Measurements from ENCODE around the gene BNC2. TPM values are rescaled to one million over a fixed set of nuclear protein-coding genes. Genes with fewer than 3 reads are reported as not detected.

Gene BNC2
- total and polyA plus RNA-seq, 2 of the 4 experiments (the other 2 are of a cell fraction), result 15.5 to 45.2 TPM

DNA sequence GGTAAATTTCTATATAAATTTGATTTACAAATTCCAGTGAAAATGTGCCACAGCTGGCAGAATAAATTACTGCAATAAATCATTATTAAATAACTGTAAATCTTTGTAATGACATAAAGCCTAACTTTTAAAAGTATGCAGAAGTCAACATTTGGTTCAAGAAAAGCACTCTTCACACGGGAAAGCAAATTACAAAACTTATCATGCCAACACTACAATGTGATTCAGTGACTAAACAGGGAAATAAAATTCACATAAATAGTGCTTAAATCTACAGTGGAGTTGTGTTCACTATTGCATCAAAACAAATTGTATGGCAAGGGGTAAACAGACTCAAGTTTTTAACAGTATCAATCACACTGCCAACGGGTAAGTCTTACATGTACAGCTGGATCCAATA is 117.2 kb downstream of the BNC2 start:
- 0 out of 2 replicates have a peak, but pooled peaks cover 1% of the 10 kb centered on the region for H3K36me3 ChIP-seq (ENCODE audit: control insufficient read depth, insufficient read depth, low read length)
- H3K4me1 ChIP-seq (ENCODE audit: control insufficient read depth, insufficient read depth, low read length), result no peaks in the 10 kb centered on the region
- no peak overlapping the region for H3K23ac ChIP-seq (ENCODE audit: low read depth, low read length)
- no peak overlapping the region for H3K9ac ChIP-seq (ENCODE audit: low read depth, low read length)
- no peaks in the 10 kb centered on the region for H3K9me3 ChIP-seq (ENCODE audit: control insufficient read depth, insufficient read depth, low read length)
- no peak overlapping the region for H3K56ac ChIP-seq (ENCODE audit: extremely low read depth, insufficient read depth, low read length)
- no peak overlapping the region for H3K4me3 ChIP-seq (ENCODE audit: insufficient read depth, low read depth, low read length)
- H2BK15ac ChIP-seq (ENCODE audit: low read depth, low read length), result no peak overlapping the region
- H3K4ac ChIP-seq (ENCODE audit: low read depth, low read length), result no peak overlapping the region
- in situ Hi-C loops (cut with MboI; ENCODE audit: low sequenced_read_pairs), result no loop called here
- H2BK20ac ChIP-seq (ENCODE audit: low read depth, low read length), result no peak overlapping the region
- no peak overlapping the region for H3K4me2 ChIP-seq (ENCODE audit: low read depth, low read length)
- no peak overlapping the region for H4K8ac ChIP-seq (ENCODE audit: low read depth in 2 of 2, low read length in 2 of 2)
- H3K18ac ChIP-seq (ENCODE audit: low read depth, low read length), result no peak overlapping the region
- no peak overlapping the region for H2AK9ac ChIP-seq (replicated peaks; ENCODE audit: low read depth, low read length, poor library complexity)
- H2BK5ac ChIP-seq (ENCODE audit: low read depth, low read length, poor library complexity, severe bottlenecking), result no peak overlapping the region
- H2AK5ac ChIP-seq (ENCODE audit: low read depth, low read length), result no peak overlapping the region
- peaks cover 28 to 58% of the 10 kb centered on the region in 2 experiments for H3K79me1 ChIP-seq (ENCODE audit: low read depth in 1 of 2, low read length in 2 of 2)
- H3K14ac ChIP-seq (replicated peaks; ENCODE audit: low read depth, low read length), result no peak overlapping the region
- POLR2A ChIA-PET (ENCODE audit: unreplicated experiment), result no interaction called here
- CTCF ChIA-PET, result no interaction called here
- H2BK120ac ChIP-seq (ENCODE audit: low read depth, low read length), result no peak overlapping the region
- dilution Hi-C loops (cut with HindIII; ENCODE audit: low sequenced_read_pairs, unreplicated experiment), result no loop called here
- H3K9me1 ChIP-seq (ENCODE audit: insufficient read depth, low read length), result no peaks in the 10 kb centered on the region; the same call in 1 of the 2 replicates
- no peak overlapping the region for H4K91ac ChIP-seq (ENCODE audit: insufficient read depth, low read depth, low read length)
- H3K27me3 ChIP-seq (ENCODE audit: control insufficient read depth, insufficient read depth, low read length), result no peaks in the 10 kb centered on the region
- no peak overlapping the region for H4K5ac ChIP-seq (ENCODE audit: low read depth, low read length)
- H4K20me1 ChIP-seq (ENCODE audit: insufficient read depth, low read length), result peaks cover 19% of the 10 kb centered on the region; the same call in 1 of the 2 replicates
- DNase-seq, result no peak
- WGBS, 2 experiments (ENCODE audit: extremely low coverage in 2 of 2, insufficient read length in 1 of 2), result 60% methylated on average over 1 of the region's 2 CpGs; no CpG with 5 or more reads in 1 of the 2 experiments
- ATAC-seq (ENCODE audit: low read depth), result no peak
- TF ChIP-seq RAD21 (IDR thresholded peaks at IDR 0.05; ENCODE audit: low read length), result no peak
- TF ChIP-seq, protein P1, sequence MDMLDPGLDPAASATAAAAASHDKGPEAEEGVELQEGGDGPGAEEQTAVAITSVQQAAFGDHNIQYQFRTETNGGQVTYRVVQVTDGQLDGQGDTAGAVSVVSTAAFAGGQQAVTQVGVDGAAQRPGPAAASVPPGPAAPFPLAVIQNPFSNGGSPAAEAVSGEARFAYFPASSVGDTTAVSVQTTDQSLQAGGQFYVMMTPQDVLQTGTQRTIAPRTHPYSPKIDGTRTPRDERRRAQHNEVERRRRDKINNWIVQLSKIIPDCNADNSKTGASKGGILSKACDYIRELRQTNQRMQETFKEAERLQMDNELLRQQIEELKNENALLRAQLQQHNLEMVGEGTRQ (IDR thresholded peaks at IDR 0.05; ENCODE audit: low read depth, low read length), result no peak
- no peak overlapping the region for H2AFZ ChIP-seq (replicated peaks; ENCODE audit: low read length, poor library complexity)
- intact Hi-C loops (cut with micrococcal nuclease), result no loop called here
- H3K27ac ChIP-seq (ENCODE audit: insufficient read depth, low read length), result no peak overlapping the region
- no TSS peak for BruUV-seq (replicated peaks)
